DMS 273 treated with DMSO at 0.1 percent for 48 hours (cell line): ENCODE measurements around the gene ASB11.
"Not testable (repeated sequence)": the region's sequence is repeated elsewhere in the genome, so short reads cannot be mapped to it uniquely, and the experiment has no call there.

ENCODE experiments used
- DNase-seq: peaks from one replicate; lab custom pipeline; 2025; lab: John Stamatoyannopoulos, UW

Gene ASB11

DNA sequence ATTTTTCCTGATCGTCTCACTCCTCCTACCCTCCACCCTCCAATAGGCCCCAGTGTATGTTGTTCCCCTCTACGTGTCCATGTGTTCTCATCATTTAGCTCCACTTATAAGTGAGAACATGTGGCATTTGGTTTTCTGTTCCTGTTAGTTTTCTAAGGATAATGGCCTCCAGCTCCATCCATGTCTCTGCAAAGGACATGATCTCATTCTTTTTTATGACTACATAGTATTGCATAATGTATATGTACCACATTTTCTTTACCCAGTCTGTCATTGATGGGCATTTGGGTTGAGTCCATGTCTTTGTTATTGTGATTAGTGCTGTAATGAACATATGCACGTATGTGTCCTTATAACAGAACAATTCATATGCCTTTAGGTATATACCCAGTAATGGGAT, 9.5 kb downstream of the ASB11 start:
- not testable (repeated sequence) for DNase-seq

DNA sequence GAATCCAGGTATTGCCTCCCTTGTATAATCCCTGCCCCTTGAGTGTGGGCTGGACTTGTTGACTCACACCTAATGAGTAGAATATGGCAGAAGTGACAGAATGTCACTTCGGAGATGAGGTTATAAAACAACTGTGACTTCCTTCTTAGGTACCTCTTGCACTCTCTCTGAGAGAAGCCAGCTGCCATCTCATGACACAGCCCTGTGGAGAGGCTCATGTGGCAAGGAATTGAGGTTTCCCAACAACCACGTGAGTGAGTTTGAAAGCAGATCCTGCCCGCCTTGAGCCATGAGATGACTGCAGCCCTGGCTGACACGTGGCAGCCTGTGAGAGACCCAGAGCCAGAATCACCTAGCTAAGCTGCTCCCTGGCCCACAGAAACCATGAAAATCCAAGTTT, 13.5 kb downstream of the ASB11 start:
- no peak for DNase-seq

DNA sequence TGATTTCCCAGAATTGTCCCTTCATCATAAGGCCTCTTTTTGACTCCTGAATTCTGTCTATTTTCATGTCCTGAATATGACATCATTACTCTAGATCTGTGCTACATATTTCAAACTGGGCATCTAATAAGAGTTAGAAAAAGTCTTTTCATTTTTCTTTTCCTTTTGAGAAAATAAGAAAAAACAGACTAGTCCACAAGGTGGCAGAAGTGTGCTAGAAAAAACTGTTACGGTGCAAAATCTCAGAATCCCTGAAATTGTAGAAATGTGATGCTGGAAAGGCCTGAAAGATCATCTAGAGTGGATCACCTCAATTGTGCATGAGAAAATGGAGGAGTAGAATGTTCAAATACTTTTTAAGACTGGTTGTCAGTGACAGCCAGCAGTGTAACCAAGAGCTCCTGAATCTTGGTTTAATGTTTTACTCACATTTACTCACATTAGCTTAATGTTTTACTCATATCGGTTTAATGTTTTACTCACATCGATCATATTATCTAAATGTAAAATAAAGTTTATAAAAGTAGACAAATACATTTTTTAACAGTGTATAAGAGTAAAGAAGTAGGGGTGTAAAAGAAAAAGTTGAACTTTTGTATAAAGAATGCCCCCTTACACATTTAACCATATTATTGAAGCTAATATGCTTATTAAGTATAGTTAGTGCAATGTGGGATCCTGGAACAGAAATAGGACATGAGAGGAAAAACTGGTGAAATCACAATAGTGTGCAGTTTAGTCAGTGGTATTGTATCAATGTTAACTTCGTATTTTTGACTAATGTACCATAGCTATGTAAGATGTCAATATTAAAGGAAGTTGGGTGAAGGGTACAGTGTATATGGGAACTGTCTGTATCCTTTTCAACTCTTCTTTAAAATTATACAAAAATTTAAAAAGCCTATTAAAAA, 15.2 kb downstream of the ASB11 start:
- DNase-seq, result no peak

DNA sequence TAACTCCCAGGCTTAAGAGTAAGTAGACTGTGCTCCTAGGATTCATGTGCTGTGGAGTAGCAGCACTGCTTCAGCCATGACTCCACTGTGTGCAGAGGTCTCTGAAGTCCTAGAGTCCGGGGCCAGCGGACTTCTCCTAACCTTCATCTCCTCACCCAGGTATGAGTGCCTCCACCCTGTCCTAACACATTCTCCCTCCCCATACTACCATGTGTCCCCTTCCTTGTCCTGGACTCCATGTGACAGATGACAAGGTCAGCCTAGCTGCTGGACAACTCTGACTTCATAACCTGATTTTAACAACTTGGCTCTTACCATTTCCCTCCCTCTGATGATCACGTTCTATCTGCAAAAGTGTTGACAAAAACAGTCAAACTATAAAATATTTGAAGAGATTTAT, 16.7 kb downstream of the ASB11 start:
- no peak for DNase-seq

DNA sequence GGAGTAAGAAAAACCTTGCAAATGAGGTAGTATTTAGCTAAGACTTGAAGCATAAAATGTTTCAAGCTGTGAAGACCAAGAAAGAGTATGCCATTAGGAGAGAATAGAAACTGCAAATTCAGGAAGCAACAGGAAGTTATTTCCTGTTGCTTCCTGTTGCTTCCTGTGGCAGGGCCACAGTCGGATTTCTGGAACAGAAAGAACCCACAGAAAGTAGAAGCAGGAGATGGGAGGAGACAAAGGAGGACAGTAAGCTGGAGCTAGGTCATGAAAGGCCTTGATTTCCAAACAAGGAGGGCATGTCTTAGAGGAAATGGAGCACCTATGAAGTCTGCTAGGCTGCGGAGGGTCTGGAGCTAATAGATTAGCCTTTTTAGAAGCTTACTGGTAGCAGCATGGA, 17.2 kb downstream of the ASB11 start:
- no peak for DNase-seq

DNA sequence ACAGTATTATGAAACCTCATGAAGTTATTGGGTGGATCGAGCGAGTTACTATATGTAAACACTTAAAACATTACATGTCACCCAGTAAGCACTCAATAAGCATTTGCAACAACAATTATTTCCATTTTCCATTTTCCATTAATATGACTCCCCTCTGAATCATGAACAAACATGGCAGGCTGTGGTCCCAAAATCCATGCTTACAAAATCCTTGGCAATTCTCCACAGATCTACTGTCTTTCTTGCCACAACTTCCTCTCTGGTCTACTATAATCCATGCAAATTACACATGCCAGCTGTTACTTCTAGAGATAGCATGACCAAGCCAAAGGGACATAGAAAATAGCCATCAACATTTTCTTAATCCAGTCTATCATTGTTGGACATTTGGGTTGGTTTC, 22.0 kb downstream of the ASB11 start:
- DNase-seq, result no peak

DNA sequence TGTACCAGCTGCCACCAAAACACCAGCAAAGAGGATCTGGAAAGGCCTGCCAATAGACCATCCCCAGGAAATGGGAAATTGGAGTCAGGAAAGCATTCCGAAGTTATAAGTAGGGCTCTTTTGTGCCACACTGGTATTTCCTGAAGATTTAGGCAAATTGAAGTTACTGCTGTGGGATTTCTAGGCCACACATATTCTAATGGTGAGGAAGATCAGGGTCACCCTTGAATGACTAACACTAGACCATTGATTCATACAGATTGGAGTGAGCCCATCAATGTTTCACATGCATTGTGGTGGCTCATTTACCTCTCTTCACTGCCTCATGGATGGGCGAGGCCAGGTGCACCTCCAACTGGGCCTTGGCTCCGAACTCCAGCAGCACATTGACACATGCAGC, 22.6 kb downstream of the ASB11 start:
- no peak for DNase-seq

DNA sequence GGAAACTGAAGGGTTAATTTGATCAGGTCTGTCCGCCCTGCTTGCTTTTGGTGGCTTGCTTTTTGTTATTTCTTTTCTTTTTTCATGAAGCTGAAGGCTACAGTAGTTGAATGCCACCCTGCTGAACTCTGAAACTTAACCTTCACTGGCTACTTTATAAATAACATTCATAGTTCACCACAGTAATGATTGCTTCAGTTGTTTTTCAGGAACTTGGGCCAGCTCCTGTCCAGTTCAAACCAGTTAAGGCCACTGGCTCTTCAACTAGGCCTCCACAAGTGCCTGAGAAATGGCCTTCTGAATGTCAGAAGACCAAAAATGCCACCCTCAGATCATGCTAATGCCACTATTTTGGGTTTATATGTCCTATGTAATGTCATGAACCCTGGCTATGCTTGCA, 37.8 kb downstream of the ASB11 start:
- DNase-seq, result no peak

DNA sequence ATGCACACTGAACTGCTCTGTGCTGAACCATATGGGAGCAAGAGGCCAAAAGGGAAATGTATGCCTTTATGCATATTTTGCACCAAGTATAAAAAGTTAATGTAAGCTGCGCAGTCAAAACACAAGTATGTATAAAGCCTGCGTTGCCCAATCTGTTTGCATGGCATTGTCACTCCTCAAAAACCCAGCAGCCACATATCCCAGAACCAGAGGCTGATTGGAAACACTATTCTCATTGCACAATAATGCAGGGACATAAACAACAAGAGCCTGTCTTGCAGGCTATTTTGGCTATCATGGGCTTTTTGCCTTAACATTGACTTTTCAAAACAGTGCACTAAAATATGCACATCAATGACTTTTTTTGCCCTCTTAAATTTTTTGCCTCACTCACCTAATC, 40.5 kb downstream of the ASB11 start:
- DNase-seq, result no peak

DNA sequence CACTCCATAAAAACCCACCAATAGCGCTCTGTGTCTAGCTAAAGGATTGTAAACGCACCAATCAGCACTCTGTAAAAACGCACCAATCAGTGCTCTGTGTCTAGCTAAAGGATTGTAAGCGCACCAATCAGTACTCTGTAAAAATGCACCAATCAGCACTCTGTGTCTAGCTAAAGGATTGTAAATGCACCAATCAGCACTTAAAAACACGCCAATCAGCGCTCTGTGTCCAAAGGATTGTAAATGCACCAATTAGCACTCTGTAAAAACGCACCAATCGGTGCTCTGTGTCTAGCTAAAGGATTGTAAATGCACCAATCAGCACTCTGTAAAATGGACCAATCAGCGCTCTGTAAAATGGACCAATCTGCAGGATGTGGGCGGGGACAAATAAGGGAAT, 42.2 kb downstream of the ASB11 start:
- not testable (repeated sequence) for DNase-seq

DNA sequence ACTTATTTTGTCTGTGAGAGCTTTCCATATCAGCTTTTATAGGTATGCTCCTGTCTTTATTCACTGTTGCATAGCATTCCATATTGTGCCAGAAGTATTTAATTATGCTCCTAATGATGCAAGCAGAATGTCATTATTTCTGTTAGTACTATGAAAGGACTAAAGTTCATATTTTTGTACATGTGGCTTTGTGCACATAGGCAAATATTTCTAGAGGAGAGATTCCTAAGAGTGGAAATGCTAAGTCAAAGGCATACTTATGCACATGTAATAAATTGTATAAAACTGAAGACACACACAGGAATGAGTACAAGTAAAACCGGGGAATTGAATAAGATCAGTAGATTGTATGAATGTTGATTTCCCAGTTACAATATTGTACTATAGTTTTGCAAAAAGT, 43.7 kb downstream of the ASB11 start:
- DNase-seq, result no peak

DNA sequence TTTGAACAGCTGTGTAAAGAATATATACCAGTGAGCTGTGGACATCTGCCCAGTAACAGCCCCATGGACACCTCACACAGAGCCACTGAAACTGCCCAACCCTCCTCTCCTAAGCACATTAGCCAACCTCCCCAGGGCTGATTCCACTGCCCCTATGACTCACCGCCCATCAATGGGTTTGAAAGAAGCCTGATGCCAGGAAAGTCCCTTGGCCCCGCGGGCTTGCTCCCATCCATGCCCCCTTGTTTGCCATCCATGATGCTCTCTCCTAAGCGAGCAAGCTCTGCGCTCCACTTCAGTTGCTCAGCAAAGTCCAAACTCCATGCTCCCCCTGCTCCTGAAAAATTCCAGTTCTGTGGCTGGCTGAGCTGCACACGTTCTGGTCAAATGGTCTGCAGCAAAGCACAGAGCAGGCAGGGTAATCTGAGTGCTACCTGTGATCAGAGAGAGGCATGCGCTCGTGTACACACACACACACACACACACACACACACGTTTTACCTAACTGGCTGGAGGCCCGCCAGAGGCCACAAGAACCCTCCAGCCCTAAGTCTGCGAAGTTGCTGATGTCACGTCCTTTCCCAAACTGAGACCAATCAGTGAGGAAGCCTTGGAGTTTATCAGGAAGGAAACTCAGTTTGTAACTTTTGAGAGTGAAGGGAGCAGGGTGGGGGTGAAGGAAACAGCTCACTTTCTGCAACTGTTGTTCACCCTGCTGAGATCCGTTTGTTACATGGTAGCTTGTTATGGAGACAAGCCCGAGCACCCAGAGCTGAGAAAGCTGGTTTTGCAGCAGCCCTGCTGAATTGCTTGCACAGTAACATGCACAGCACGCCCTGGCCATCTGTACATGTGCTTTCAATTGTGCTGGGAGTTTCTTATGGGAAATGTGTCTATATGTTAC, 45.6 kb downstream of the ASB11 start, which contains the start of gene ASB9:
Gene ASB9 (minus strand): TSS at position 466 of the 904 bp plus-strand sequence. CDS start 209 bp downstream, at position 257.
- DNase-seq, result peak; percentile 65

DNA sequence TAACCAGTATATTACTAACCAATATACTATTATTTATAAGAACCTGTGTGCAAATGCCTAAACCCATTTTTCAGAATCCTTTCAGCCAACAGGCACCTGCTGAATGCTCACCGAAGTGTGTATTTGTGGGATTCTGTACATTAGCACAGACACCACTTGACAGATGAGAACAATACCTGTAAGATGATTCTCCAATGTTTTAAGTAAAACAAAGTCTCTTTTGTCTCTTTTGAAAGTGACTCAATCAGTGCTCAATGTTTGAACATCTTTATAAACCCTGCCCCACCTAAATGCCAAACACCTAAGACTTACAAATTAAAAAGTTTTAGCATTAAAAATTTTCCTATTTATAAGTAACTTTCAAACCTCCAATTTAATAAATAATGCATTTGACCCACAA, 46.3 kb downstream of the ASB11 start:
- no peak for DNase-seq

DNA sequence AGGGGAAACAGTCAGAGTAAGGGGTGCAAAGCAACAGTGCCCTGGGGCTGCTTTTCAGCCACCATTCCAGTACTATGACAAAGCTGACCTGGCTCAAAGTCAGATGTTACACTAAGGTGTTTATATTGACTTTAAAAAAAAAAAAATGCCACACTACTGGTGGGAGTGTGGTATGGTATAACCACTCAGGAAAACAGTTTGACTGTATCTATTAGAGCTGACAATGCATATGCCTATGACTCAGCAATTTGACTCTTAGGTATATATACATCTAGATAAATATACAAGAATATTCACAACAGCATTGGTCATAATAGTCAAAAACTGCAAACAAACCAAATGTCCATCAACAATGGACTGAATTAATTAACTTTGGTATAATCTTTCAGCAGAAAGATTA, 60.6 kb downstream of the ASB11 start:
- no peak for DNase-seq

DNA sequence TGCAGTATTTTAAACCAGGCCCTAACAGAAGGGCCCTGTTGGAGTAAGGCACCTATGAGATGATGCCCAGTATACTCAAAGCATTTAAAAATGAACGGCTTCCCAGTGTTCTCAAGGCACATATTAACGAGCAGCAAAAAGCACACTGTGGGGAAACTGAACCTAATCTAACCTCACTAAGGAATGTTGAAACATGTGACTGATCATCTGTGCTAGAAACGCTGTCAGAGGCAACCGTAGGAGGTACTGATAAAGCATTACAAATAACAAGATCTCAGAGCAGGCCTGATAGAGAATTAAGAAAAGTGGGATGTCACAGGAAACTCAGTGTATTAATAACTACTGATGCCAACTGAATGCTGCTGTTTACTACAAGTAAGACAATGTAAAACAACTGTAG, 69.5 kb downstream of the ASB11 start:
- DNase-seq, result no peak

DNA sequence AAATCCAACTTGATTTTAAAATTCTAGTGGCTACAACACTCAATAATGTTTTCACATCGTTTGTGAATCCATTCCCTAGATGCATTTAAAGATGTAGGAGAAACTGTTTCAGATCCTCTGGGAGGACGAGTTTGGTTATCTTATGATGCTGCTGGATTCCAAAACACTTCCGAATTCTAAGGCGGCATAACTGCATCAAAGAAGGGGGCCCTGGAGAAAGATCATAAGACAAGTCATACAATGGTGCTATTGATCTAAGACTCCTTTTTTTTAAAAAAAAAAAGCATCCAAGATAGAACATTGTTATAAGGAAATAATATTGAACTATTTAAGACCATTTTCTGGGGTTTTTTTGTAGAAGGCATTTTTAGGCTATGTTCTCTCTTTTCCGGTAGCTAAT, 71.0 kb downstream of the ASB11 start:
- no peak for DNase-seq

DNA sequence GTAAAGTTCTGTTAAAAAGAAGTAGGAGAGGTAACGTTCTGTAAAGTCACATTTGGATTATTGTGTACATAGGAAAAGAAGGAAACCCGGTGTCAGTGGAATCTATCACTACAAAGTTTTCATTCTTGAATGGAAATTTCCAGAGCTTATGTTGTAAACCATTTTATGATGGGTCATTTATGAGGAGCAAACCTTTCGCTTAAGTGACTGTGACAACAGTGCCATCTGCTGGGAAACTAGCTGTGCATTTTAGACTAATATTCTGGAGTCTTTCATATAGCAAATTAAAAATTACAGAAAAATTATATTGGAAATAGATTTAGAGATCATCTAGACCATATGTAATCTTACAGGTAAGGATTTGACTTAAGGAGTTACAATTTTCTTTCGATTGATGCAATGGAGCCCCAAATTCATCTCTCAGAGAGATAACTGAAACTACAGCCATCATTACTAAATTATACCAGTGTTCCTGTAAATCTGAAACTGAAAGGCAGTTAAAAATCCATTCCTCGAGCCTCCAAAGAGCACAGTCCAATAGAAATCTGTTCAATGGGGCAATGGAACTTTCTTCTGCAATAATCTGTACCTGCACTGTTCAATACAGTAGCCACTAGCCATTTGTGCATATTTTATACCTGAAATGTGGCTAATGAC, 72.4 kb downstream of the ASB11 start:
- peak; percentile 13 for DNase-seq

DNA sequence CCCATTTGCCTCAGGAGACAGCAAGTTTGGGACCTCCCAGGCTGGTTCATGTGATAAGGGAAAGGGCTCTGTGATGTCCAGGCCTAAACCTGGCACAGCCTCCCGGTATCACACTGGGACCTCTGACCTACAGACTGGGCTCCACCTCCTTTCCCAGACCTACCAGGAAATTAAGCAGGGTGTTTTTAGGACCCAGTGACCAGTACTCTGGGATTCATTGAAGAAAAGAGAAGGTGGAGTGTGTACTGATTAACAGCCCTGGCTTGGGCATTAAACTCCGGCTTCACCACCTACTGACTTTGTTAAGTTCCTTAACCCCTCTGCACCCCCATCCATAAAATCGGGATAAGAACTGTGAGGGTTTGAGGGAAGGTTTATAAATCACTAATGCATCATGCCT, 74.1 kb downstream of the ASB11 start:
- no peak for DNase-seq

DNA sequence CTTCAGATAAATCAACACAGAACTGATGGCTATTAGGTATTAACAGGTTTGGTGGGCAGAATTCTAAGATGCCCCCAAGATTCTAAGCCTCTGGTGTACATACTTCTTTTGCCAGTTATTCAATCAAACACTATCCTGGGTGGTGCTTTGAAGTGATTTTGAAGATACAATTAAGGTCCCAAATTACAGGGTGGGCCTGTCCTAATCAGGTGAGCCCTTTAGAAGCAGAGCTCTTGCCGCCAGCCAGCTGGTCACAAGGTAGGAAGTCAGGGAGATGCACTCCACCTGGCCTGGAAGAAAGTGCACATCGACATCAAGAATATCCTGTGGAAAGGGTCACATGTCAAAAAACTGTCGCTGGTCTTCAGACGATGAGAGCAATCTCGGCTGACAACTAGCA, 75.0 kb downstream of the ASB11 start:
- no peak for DNase-seq

DNA sequence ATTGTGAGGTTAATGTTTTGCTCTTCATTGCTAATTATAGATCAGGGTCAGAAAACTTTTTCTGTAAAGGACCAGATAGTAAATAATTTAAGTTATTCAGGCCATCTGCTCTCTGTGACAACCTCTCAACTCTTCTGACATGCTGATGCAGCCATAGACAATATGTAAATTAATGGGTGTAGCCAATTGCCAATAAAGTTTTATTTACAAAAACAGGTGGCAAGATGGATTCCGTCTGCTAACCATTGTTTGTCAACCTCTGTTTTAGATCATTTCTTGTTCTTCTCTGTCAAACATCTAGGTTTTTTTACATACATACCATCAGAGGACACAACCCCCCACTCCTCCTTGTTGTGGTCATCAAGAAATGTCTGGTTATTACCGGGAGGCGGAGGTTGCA, 79.3 kb downstream of the ASB11 start:
- DNase-seq, result no peak

DNA sequence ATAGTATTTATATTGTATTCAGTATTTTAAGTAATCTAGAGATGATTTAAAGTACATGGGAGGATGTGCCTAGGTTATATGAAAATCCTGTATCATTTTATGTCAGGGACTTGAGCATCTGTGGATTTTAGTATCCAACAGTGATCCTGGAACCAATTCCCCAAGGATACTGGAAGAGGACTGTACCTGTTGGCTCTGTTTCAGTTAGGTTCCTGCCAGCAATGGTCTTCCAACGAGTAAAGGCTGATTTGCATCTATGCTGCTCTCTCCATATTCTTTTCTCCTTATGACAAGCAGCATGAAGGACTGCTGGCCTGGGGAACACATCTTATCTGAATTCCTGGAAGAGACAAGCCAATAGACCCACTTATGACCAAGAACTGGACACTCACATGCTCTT, 80.4 kb downstream of the ASB11 start:
- no peak for DNase-seq

DNA sequence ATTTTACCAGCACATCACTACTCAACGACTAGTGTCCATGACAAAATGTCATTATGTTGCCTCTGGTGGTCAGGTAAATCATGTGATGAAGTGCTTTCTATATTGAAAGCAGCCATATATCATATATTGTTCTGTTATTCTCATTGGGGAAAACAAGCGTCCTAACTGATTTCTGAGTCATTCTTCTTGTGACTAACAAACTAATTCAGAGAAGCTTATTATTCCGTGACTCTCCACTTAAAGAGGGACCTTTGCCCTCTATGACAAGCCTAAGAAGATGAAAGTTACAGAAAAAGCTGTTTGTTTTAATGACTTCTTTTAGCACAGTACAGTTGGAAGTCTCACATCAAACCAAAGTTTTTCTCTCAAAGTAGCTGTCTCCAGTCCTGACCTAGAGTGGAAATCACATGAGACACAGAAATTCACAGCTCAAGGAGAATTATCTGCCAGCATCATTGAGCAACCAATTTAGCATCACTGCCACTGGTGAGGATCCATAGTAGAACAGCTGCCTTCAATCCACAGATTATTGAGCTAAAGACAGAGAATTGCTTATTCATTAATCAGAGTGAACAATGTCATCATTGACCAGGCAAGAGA, 81.9 kb downstream of the ASB11 start:
- no peak for DNase-seq
